H9 (cell line): ENCODE measurements around the gene SUPT6H. TPM values are rescaled to one million over a fixed set of nuclear protein-coding genes. Genes with fewer than 3 reads are reported as not detected.

Experiments
- DNase-seq: peaks from one replicate; pipeline ENCODE4 v3.0.0-alpha.2; 2017
- H2AFZ ChIP-seq: one replicate; pipeline ENCODE4 v1.6.1; 2013; ENCODE audit warnings: mild to moderate bottlenecking, low read length, control low read depth, moderate library complexity
- H2AK5ac ChIP-seq: 2 replicates; pipeline ENCODE4 v1.6.1; 2013; ENCODE audit warnings: low read length, control low read depth, mixed read lengths; ENCODE audit not compliant: insufficient read length
- H2BK120ac ChIP-seq: one replicate; pipeline ENCODE4 v1.6.1; 2013; ENCODE audit warnings: low read depth, mild to moderate bottlenecking, low read length, control low read depth, inconsistent platforms; ENCODE audit not compliant: poor library complexity, severe bottlenecking
- H2BK12ac ChIP-seq: 2 replicates; pipeline ENCODE4 v1.6.1; 2013; ENCODE audit warnings: low read length, control low read depth, mixed read lengths, low read depth; ENCODE audit not compliant: insufficient read length
- H2BK15ac ChIP-seq: 2 replicates; pipeline ENCODE4 v1.6.1; 2013; ENCODE audit warnings: low read depth, low read length, control low read depth
- H2BK20ac ChIP-seq: one replicate; pipeline ENCODE4 v1.6.1; 2013; ENCODE audit warnings: low read depth, mild to moderate bottlenecking, low read length, control low read depth, inconsistent platforms; ENCODE audit not compliant: poor library complexity, severe bottlenecking
- H2BK5ac ChIP-seq: 2 replicates; pipeline ENCODE4 v1.6.1; 2013; ENCODE audit warnings: low read length, control low read depth, mixed read lengths; ENCODE audit not compliant: insufficient read length
- H3K14ac ChIP-seq: 2 replicates; pipeline ENCODE4 v1.6.1; 2013; ENCODE audit warnings: low read length, control low read depth; ENCODE audit not compliant: insufficient read depth
- H3K18ac ChIP-seq: 2 replicates; pipeline ENCODE4 v1.6.1; 2013; ENCODE audit warnings: low read depth, mild to moderate bottlenecking, mixed read lengths, low read length, control low read depth; ENCODE audit not compliant: insufficient read length
- H3K23ac ChIP-seq: 2 replicates; pipeline ENCODE4 v1.6.1; 2013; ENCODE audit warnings: low read length, control low read depth, mixed read lengths, low read depth; ENCODE audit not compliant: insufficient read length
- H3K23me2 ChIP-seq: 2 replicates; pipeline ENCODE4 v1.6.1; 2013; ENCODE audit warnings: low read depth, mild to moderate bottlenecking, mixed read lengths, low read length, control low read depth; ENCODE audit not compliant: insufficient read length, poor library complexity, severe bottlenecking
- H3K27ac ChIP-seq: 2 replicates; pipeline ENCODE4 v1.5.1; 2013; ENCODE audit warnings: low read length, control low read depth, mixed read lengths, low read depth; ENCODE audit not compliant: insufficient read length
- H3K27me3 ChIP-seq: 2 replicates; pipeline ENCODE4 v1.6.1; 2013; ENCODE audit warnings: low read length, control low read depth, inconsistent platforms; ENCODE audit not compliant: insufficient read depth
- H3K4ac ChIP-seq: 2 replicates; pipeline ENCODE4 v1.6.1; 2013; ENCODE audit warnings: low read depth, mild to moderate bottlenecking, control low read depth, inconsistent platforms, low read length, moderate library complexity
- H3K4me1 ChIP-seq: 2 replicates; pipeline ENCODE4 v1.6.1; 2013; ENCODE audit warnings: low read length, control low read depth, inconsistent platforms; ENCODE audit not compliant: insufficient read depth
- H3K4me2 ChIP-seq: 2 replicates; pipeline ENCODE4 v1.6.1; 2013; ENCODE audit warnings: low read length, control low read depth, mixed read lengths; ENCODE audit not compliant: insufficient read length, insufficient read depth
- H3K56ac ChIP-seq: 2 replicates; pipeline ENCODE4 v1.6.1; 2013; ENCODE audit warnings: low read depth, mild to moderate bottlenecking, mixed read lengths, low read length, control low read depth; ENCODE audit not compliant: insufficient read length
- H3K79me1 ChIP-seq: 2 replicates; pipeline ENCODE4 v1.6.1; 2013; ENCODE audit warnings: low read depth, mild to moderate bottlenecking, moderate library complexity, low read length, control low read depth, inconsistent platforms; ENCODE audit not compliant: insufficient read depth, poor library complexity, severe bottlenecking
- H3K79me2 ChIP-seq: 2 replicates; pipeline ENCODE4 v1.6.1; 2013; ENCODE audit warnings: low read length, control low read depth, inconsistent platforms; ENCODE audit not compliant: insufficient read depth
- H3K9ac ChIP-seq: 2 replicates; pipeline ENCODE4 v1.6.1; 2013; ENCODE audit warnings: low read length, control low read depth, mixed read lengths; ENCODE audit not compliant: insufficient read length; ENCODE audit errors: extremely low read depth
- H3K9me3 ChIP-seq: one replicate; pipeline ENCODE4 v1.6.1; 2013; ENCODE audit warnings: low read depth, low read length, inconsistent platforms; ENCODE audit not compliant: control insufficient read depth
- H3T11ph ChIP-seq: one replicate; pipeline ENCODE4 v1.6.1; 2013; ENCODE audit warnings: mild to moderate bottlenecking, low read length, control low read depth, inconsistent platforms
- H4K20me1 ChIP-seq: one replicate; pipeline ENCODE4 v1.6.1; 2013; ENCODE audit not compliant: control insufficient read depth, insufficient read length, insufficient read depth
- H4K5ac ChIP-seq: 2 replicates; pipeline ENCODE4 v1.6.1; 2013; ENCODE audit warnings: low read depth, mild to moderate bottlenecking, mixed read lengths, low read length, control low read depth; ENCODE audit not compliant: insufficient read length
- H4K8ac ChIP-seq: replicated peaks from 2 replicates; pipeline ENCODE4 v1.6.1; 2013; ENCODE audit warnings: low read length, control low read depth, mixed read lengths, low read depth; ENCODE audit not compliant: insufficient read length
- H4K91ac ChIP-seq: 2 replicates; pipeline ENCODE4 v1.6.1; 2013; ENCODE audit warnings: low read depth, mild to moderate bottlenecking, moderate library complexity, mixed read lengths, low read length, control low read depth; ENCODE audit not compliant: insufficient read length
- H3K27ac Mint-ChIP-seq, 3 experiments: 2 replicates in 2 of 3; 3 replicates in 1 of 3; pipeline ENCODE4 v1.8.0; 2020 to 2021; ENCODE audit warnings: mixed read lengths in 3 of 3, mild to moderate bottlenecking in 1 of 3, moderate library complexity in 1 of 3
- H3K27me3 Mint-ChIP-seq: 2 replicates; pipeline ENCODE4 v1.8.0; 2021; ENCODE audit warnings: low read depth, mild to moderate bottlenecking, moderate library complexity, mixed read lengths
- H3K36me3 Mint-ChIP-seq, 3 experiments: 2 replicates in 2 of 3; 3 replicates in 1 of 3; pipeline ENCODE4 v1.8.0; 2020 to 2021; ENCODE audit warnings: low read depth in 3 of 3, mixed read lengths in 3 of 3; ENCODE audit not compliant: insufficient read depth in 1 of 3
- H3K4me1 Mint-ChIP-seq, 2 experiments: 2 replicates each; pipeline ENCODE4 v1.8.0; 2020; ENCODE audit warnings: mixed read lengths in 2 of 2
- H3K4me3 Mint-ChIP-seq, 2 experiments: 2 replicates in 1 of 2; 3 replicates in 1 of 2; pipeline ENCODE4 v1.8.0; 2020 to 2021; ENCODE audit warnings: mild to moderate bottlenecking in 2 of 2, mixed read lengths in 2 of 2, moderate library complexity in 1 of 2
- H3K9me3 Mint-ChIP-seq, 2 experiments: 2 replicates in 1 of 2; 3 replicates in 1 of 2; pipeline ENCODE4 v1.8.0; 2020; ENCODE audit warnings: mild to moderate bottlenecking in 2 of 2, mixed read lengths in 2 of 2, moderate library complexity in 1 of 2
- CTCF ChIP-seq: fragments of 200-600 bp; sonication (generic); conservative IDR thresholded peaks from 3 replicates; pipeline ENCODE4 v1.8.0; 2021; ENCODE audit warnings: antibody characterized with exemption, mild to moderate bottlenecking
- WGBS: extraction: QIAGEN DNeasy Blood & Tissue Kit; methylation state at CpG from one replicate; pipeline ENCODE4 v1.1.7; 2013; ENCODE audit warnings: missing lambda C conversion rate, low lambda C conversion rate, mixed read lengths; ENCODE audit not compliant: insufficient read length; ENCODE audit errors: extremely low coverage; 5-methylcytosine and 5-hydroxymethylcytosine counted together
- total RNA-seq: library from RNA; stranded (reverse); gene quantifications from 2 replicates; pipeline ENCODE4 v1.2.1, GENCODE V29; 2021

Gene SUPT6H
- total RNA-seq, 1 experiment from 2014 or later = 85.8 TPM

- Histone ChIP-seq H3K27me3 (no peaks in the 10 kb centered on the region), H4K20me1 (no peaks in the 10 kb centered on the region), H3T11ph (no peak overlapping the region), H2BK5ac (no peak overlapping the region), H3K79me1 (peaks cover 7% of the 10 kb centered on the region), H2BK20ac (no peak overlapping the region), H3K14ac (peak overlapping the region; percentile 55), H3K56ac (no peak overlapping the region), H3K79me2 (peaks cover 24% of the 10 kb centered on the region; the same call in 1 of the 2 replicates), H3K9ac (peak overlapping the region; percentile 84), H3K27ac (peak overlapping the region; percentile 42), H2BK15ac (no peak overlapping the region), H2AK5ac (no peak overlapping the region), H2BK120ac (no peak overlapping the region), H2BK12ac (no peak overlapping the region), H4K8ac (no peak overlapping the region), H4K5ac (no peak overlapping the region), H3K18ac (peak overlapping the region; percentile 67), H2AFZ (no peak overlapping the region), H3K4me2 (peak overlapping the region; percentile 87), H3K23ac (no peak overlapping the region), H3K4ac (no peak overlapping the region), H3K9me3 (no peaks in the 10 kb centered on the region), H3K4me1 (0 out of 2 replicates have a peak, but pooled peaks cover 10% of the 10 kb centered on the region), H4K91ac (no peak overlapping the region), H3K23me2 (peaks cover 26% of the 10 kb centered on the region)
- Mint-ChIP-seq H3K27ac (peak overlapping the region; percentile 99 to 100 (median 100)), H3K9me3 (no peaks in the 10 kb centered on the region; a peak in 1 of 5 replicates), H3K27me3 (no peaks in the 10 kb centered on the region), H3K4me1 (peaks cover 35 to 62% of the 10 kb centered on the region in 2 experiments), H3K4me3 (peak overlapping the region; percentile 99), H3K36me3 (peaks cover 60 to 67% (median 62%) of the 10 kb centered on the region in 3 experiments)
- no CpG with 5 or more reads among the region's 18 CpGs for WGBS
- TF ChIP-seq CTCF = no peak
- no peak for DNase-seq
Observed at GRCh38 chr17:28719021-28719433, 57.0 kb downstream of the SUPT6H start.
